NCI-H524 treated with DMSO at 0.1 percent for 48 hours (cell line): ENCODE data around the gene RNU1-4.
"Not testable (repeated sequence)": the region's sequence is repeated elsewhere in the genome, so short reads cannot be mapped to it uniquely, and the experiment has no call there.

Experiments
- DNase-seq: peaks from one replicate; lab custom pipeline; 2025; lab: John Stamatoyannopoulos, UW

RNU1-4 gene

DNA sequence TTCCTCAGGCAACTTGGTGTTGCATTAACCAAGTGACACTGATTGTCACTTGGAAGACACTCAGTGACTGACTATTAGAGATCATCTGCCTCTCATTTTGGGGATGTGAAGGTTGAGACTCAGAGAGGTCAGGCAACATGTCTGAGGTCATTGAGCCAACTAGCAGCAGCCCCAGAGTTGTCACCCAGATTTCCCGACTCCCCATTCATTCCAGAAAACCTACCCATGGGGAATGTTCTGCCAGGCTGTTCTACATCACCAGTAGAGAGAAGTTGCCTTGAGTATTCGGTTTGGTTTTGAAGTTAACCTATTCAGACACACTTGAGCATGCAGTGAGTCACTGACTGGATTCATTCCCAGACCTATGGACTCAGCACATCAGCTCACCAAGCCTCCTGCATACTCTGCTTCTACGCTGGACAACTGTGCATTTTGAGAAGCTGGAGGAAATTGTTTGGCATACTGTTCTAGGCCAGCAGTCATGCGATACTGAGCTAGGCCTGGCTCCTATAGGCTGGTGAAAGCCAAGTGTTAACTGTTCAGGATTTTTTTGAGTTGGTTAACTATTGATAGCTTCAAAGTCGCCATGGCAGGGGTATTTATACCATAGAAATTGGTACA is 29.9 kb downstream of the RNU1-4 start:
- not testable (repeated sequence) for DNase-seq

DNA sequence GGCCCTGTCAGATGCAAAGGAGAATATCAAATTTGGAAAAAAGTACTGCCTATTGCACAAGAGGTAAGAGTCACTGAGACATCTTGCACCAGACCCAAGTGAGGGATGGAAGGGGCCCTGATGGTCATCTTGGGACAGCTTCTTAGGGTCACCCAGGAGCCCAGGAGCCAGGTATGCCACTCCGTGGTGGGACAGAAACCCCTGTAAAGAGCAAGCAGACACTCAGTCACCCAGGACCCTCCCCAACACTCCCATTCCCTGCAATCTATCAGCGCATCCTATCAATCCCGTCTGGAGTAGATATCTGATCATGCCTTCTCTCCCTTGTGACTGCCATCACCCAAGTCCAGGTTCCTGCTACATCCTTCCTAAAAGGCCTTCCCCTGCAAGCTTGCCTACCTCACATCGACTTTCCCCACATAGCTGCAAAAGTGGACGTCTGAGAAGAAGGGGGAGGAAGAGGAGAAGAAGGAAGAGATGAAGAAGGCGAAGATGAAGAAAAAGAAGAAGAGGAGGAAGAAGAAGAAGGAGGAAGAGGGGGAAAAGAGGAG is 30.7 kb downstream of the RNU1-4 start:
- not testable (repeated sequence) for DNase-seq

DNA sequence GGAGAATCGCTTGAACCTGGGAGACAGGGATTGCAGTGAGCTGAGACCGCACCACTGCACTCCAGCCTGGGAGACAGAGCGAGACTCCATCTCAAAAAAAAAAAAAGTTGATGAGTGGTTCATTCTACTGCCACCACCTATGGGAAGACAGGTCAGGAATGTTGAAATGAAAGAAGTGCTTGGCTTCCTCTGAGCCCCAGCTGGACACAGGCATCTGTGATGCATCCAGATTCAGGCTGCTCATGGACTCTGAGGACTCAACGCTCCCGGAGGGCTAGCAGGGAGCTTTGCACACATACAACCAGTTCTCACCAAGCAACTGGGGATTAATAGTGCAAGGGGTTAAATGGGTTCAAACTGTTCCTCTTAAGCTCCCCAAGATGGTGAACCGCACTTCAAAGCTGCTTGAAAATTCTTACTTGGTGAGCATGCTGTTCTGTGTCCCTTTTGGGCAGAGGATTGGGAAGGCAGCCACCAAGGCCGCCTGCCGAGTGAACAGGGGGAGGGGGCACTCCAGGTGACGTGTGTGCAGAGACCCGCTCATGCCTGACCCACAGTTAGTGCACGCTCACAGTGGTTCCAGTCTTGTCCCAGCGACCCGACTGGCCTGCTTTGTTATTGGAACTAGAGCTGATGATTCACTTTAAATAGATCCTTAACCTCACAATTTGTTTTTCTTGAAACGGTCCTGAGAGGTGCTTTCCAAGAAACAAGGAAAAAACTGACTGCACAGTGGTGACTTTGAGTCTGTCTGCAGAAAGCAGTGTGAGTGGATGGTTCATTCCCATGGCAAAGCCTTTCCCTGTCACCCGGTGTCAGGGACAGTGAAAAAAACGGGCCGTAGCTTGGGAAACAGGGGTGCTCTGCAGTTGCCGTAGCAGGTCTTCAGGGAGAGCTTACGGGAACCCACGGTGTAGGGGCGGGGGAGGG is 32.2 kb downstream of the RNU1-4 start:
- DNase-seq: not testable (repeated sequence)

DNA sequence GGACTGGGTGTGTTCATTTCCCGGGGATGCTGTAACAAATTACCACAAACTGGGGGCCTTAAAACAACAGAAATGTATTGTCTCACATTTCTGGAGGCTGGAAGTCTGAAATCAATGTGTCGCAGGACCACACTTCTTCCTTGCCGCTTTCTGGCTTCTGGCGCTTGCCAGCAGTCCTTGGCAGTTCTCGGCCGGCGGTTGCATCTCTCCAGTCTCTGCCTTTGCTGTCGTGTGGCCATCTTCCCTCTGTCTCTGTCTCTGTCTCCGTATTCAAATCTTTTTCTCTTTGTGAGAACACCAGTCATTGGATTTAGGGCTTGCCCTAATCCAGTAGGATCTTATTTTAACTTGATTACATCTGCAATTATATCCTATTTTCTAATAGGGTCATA is 32.9 kb downstream of the RNU1-4 start:
- DNase-seq: not testable (repeated sequence)

DNA sequence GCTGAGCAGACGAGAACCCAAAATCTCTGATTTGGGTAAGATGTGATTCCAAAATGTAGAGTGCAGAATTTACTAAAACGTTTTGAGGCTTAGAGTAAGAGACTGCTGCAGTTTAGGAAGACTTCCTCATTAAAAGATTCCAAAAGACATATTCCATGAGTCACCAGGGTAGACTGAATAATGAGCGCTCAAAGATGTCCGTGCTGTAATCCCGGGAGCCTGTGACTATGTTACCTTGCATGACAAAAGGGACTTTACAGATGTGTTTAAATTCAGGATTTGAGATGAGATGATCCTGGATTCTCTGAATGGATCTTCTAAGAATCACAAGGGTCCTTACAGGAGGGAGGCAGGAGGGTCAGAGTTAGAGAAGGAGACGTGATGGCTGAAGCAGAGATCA is 33.4 kb downstream of the RNU1-4 start:
- not testable (repeated sequence) for DNase-seq

DNA sequence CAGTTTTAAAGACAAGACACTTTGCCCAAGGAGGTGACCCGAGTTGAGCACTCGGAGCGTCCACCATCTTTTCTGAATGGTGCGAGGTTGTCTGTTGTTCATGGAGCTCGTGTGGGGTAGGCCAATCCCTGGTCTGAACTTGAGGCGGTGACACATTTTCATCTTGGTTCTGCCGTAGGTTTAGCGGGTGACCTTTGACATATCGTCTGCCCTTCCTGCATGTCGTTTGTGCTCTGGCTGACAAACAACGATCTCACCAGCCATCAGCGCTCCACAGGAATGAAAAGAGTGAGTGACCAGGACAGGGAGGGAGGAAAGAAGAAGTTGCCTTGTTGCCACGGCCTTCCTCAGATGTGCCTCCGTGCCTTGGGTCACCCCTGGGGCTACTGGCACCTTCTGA is 34.5 kb downstream of the RNU1-4 start:
- DNase-seq: not testable (repeated sequence)

DNA sequence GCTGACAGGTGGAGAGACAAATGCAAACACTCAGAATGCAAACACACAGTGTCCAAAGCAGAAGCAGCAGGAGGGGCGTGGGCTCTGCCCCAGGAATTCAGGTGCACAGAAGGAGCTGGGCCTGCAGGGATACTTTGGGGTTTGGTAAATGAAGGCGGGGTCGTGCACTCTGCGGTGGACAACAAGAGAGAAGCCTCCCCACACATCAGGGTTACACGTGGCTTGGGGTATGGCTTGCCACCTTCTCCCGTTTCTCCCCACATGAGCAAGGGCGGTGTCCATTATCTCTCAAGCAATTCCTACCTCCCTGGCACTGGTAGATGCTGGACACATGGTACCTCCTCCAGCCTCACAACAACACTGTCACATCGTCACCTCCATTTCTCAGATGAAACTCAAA is 35.0 kb downstream of the RNU1-4 start:
- DNase-seq: not testable (repeated sequence)

DNA sequence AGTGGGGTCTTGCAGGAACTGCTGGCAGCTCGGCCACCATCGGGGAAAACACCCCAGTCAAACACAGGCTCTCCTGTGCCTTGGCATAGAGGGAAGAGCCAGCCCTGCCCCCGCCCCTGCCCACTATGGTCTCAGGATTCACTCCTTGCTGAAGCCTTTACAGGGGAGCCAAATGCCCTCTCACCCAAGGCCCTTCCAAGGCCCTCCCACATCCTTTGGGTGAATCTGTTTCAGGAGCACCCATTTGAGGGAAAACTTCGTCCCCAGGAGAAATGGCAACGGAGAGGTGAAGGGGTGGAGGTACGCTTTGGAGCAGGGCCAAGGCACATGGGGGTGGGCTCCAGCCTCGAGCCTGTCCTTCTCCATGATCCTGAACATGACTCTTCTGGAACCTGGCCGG is 35.9 kb downstream of the RNU1-4 start:
- not testable (repeated sequence) for DNase-seq

DNA sequence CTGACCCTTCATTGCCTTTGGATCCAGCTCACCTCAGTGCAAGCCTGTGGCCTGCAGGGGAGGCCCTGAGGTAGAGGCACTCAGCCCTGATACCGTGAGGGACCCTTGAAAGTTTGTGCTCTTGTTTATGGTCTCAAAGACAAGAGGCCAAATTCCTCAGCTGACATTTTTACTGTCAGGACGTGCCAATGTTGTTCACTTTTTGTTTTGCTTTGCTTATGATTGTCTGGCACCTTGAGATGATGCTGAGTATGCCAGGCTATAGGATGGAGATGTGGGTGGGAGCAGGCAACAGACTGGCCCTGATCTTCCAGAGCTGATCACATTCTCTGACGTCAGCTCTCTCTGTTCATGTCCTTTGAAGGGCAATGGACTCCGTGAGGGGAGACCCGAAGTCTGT is 36.5 kb downstream of the RNU1-4 start:
- DNase-seq: not testable (repeated sequence)

DNA sequence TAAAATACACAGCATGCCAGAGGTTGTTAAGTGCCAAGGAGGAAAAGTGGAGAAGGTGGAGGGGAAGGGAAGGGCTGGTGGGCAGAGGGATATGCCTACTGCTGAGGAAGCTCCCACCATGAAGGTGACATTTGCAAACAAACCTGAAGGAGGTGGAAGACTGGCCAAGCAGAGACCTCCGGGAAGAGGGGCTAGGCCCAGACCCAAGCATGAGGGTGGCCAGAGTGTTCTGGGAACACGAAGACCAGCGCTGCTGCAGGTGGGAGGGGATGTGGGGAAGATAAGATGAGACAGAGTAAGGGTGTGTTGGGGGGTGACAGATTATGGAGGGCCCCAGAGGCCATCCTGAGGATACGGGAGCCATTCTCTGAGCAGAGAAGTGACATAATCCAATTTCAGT is 37.5 kb downstream of the RNU1-4 start:
- DNase-seq: not testable (repeated sequence)

DNA sequence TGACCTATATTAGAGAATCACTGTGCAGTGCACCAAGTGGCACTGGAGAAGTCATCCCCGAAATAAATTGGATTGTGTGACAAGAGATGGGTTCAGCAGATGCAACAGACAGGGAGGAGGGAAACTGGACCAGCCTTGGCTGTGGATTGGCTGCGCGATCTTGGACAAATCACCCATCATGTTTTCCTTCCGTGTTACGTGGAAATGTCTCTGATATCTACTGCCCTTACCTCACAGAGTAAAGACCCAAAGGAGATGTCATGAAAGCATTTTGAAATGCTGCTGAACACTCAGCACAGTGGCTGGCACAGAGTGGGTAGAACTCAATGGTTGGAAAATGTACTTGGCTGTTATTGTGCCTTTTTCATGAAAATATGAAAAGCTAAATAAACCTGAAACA is 39.2 kb downstream of the RNU1-4 start:
- not testable (repeated sequence) for DNase-seq

DNA sequence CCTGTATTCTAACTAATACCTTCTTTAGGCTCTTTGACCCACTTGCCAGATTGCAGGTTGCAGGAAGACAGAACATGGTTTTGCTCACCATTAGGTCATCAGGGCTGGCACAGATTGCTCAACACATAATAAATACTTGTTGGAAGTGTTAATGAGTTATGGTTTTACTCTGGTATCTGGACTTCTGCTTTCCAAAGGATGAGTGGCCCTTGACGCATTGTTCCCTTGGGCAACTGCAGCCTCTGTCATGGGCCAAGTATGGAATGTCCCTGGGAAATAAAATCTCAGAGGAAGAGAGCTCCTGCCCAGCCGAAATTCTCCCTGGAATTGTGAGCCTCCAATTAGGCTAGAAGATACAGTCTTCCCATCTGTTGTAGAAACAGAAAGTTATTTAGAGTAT is 40.7 kb downstream of the RNU1-4 start:
- not testable (repeated sequence) for DNase-seq

DNA sequence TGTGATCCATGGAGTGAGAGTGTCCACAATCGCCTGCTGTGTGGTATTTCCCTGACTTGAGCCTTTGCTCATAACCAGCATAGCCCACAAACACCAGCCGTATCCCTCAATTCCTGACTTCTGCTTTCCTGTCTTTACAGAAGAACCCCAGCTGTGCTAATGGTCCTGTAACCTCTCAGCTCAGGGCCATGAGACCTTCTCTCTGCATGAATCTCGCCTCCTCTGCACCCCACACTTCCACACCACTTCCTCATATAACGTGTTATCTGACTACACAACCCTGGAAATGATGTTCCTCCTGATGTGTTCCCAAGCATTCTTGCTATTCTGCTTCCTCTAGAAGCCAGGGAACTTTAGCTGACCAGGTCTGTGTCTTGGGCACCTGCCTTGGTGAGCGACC is 41.3 kb downstream of the RNU1-4 start:
- DNase-seq: not testable (repeated sequence)

DNA sequence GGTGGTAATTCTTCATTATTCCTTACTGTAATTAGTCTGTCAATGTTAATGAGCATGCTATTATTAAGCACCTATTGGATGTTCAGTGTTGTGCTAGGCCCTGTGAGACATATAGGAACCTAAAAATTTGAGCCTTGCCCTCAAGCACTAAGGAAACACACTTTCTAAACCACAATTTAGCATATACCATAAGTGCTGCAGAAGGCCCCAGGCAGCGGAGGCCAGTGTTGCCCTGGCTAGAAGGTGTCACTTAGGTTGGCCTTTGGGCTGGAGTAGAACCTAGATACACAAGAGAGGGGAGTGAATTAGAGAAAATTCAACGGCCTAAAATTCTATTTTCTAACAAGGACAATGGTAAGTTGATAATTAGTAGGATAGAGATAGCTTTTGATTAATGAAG is 44.6 kb downstream of the RNU1-4 start:
- DNase-seq: not testable (repeated sequence)

DNA sequence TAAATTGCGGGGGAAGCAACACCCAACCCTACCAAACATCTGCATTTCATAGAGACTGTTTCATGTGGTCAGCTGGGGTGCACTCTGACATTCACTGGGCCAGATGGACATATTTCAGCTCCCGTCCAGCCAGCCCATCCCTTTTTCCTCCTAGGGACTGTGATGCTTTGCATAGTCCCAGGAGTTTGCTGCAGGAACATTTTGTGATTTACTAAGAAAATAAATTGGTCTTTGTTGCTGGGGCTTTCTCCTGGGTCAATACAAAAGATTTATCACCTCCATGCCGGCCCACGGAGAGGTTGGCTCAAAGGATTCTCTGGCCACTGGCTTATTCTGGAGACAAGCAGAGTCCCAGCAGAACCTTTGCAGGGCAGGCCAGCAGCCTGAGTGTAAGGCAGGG is 46.0 kb downstream of the RNU1-4 start:
- not testable (repeated sequence) for DNase-seq

DNA sequence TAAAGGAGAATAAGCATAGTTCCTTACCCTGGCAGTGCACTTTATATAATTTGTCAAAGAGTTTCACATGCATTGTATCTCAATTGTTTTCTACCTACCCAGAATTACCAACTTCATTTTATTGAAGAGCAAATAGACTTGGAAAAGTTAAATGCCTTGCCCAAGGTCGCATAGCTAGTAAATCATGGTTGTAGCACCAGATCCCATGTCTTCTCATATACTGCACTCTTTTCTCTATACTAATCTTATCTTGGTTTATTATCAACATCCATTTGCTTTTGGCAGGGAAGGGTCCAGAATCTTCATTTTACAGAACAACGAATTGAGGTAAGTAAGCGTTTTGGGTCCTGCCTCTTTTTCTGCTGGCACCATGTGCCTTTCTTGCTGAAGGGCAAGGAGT is 46.9 kb downstream of the RNU1-4 start:
- DNase-seq: not testable (repeated sequence)

DNA sequence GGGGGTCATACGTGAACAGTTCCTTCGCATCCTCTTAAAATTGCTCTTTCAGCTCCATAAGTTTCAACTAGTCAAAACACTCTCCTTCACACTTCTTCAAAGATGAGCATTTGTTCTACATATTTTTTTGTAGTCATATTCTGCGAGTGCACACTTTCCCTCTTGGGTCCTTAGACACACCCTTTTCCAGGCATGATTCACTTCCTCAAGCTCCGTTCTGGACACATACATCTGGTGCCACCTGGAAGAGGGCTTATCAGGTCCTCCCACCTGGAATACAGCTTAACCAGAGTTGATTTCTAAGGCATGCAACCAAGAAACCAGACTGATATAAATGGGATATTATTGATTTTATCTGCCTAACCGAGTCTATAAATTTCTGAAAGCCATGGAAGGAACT is 47.4 kb downstream of the RNU1-4 start:
- DNase-seq: not testable (repeated sequence)
